Hematopoietic multipotent progenitor cell treated with erythropoietin and hydrocortisone succinate and interleukin-3 and kit ligand, for 4 days (in vitro differentiated cells): ENCODE results near the gene SPRY1.

ENCODE experiments used
- DNase-seq: peaks from one replicate; pipeline ENCODE4 v3.0.0-alpha.2; 2015

SPRY1 gene

DNA sequence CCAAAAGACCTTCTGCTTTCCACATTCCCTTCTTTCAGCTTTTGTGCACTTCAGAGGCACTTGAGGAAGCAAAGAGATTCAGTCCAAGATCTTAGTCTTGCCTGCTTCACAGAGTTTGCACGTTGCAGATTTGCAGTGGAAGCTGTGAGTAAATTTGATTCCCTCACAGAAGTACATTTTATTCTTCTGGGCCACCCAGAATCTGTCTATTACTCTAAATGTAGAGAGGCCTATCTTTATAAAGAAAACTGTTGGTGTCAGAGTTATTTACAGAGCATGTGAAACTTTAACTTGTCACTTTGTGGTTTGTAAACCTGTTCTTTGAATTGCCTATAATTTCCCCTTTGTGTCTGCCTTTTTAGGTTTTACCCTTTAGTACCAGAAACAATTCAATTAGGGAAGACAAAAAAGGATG lies 15.5 kb downstream of the SPRY1 start:
- peak; percentile 31 for DNase-seq

DNA sequence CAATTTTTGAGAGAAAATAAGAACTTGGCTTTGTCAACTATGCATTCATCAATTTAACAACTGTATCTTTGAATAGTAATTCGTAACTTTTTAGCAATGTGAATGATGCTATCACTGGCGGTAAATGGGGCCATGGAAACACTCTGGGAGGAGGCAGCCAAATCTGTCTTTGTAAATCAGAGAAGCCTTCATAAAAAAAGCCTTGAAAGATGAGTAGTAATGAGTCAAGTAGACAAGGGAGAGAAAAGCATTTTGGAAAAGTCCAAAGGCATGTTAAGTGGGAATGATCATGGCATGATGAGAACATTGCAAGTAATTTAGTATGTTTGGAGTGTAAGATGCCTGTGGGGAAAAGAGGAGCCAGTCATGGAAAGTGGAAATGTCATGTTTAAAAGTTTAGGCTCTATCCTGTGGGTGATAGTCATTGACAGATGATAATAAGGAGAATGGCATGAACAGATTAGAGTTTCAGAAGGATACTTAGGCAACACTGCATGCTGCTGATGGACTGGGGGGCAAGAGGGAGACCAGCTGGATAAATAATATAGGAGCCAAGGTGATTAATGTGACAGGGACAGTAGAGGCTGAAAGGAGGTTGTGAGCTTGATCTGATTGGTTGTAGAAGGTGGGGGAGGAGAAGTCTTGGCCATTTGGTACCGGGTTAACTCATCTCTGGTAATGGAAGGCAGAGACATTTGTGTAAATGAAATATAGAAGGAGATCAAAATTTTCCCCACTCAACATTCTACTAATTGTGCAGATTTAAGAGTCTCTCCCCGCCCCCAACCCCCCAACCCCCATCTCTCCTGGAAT lies 16.3 kb downstream of the SPRY1 start:
- DNase-seq, result no peak

DNA sequence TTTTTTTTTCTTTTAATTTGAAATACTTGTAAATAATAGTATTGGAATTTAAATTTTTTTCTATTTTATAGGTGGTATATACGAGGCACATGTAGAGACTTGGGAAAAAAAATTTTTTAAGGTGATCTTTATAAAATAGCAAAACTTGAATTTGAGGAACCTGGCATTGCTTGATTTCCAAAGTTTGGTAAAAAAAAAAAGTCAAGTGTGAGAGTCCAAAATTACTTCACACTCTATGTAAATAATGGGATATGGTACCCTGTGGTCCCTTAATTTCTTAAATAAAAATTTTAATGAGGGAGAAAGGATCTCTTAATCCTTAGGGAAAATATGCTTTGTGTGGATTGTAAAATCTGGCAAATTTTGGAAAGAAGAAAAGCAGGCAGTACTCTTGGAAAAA lies 19.0 kb downstream of the SPRY1 start:
- DNase-seq, result no peak

DNA sequence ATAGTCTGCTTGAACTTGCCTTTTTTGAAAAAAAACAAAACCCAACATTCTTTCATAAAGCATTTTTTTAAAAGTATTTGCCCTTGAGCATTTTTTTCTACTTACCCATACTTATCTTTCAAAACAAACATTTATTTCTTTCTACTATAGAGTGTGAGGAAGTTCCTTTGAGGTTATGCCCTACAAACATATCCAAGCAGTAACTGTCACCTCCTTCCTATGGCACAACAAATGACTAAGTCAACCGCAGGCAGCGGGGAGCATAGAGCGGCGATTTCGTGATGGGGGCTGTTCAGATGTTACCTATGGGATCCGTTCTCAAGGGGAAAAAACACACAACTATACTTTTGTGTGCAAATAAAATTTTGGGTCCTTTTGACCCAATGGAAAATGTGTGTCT lies 19.4 kb downstream of the SPRY1 start:
- DNase-seq, result peak; percentile 93

DNA sequence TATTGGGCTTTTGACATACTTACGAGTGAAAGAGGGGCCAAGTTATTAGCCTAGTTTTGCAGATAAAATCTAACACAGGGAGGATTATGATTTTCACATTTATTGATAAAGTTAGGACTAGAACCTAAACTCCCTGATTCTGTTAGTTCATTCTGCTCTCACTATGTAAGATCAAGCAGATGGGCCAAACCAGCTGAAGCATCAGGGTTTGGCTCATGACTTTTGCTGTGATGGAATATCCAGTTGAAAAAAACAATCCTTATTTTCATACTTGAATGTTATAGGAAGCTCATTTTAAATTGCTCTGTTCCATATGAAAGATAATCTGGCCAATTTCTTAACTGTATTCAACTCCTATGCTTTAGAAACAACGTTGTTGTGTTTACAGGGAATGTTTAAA lies 21.2 kb downstream of the SPRY1 start:
- no peak for DNase-seq

DNA sequence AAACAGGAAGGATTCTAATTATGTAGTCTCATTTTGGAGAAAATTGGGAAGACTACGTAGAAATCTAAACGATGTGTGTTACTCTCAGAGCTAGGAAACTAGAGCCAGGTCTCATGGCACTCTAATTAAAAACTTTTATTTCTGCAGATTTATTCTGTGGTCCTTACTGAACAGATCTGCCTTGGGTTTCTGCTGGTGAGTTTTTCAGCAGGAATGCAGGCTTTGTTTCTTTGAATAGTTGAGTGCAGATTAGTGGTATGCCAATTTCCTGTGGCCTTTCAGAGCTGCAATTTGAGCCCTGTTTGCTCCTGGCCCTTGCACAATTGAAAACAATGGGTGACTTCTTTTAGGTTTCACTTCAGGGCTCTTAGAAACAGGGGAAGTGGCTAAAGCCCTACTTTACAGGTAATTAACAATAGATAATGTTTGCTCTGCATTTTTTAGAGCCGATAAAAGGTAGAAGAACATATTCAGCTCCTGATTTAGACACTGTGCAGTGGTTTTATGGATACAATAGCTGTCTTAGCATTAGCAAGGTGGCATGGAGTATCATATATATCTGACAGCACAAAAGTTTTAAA lies 21.8 kb downstream of the SPRY1 start:
- DNase-seq, result peak; percentile 69

DNA sequence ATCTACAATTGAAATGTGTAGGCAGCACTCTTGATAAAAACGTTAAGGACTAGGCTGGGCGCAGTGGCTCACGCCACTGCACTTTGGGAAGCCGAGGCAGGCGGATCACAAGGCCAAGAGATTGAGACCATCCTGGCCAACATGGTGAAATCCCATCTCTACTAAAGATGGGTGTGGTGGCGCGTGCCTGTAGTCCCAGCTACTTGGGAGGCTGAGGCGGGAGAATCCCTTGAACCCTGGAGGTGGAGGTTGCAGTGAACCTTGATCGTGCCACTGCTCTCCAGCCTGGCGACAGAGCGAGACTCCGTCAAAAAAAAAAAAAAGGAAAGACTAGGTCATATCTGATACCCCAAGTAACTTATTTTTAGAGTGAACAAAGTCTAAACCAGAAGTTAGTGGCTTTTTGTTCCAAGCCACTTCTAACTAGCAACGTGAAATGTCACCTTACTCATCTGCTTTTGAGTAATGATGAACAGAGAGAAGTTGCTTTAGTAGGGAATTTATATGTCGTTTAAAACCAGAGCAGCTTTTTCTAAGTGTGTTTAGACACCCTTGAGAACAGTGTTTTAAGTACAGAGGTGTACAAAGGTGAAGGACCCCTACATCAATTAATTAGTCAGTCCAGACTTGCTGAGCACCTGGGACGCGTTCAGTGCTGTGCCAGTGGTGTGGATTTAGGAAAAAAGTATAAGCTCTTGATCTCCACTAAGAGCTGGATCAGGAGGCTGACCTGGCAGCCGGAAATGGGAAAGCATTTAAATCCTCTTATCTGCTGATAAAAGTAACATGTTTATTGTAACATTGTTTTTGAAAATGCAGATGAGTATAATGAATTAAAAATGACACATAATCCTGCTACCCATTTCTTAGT lies 23.5 kb downstream of the SPRY1 start:
- peak; percentile 34 for DNase-seq

DNA sequence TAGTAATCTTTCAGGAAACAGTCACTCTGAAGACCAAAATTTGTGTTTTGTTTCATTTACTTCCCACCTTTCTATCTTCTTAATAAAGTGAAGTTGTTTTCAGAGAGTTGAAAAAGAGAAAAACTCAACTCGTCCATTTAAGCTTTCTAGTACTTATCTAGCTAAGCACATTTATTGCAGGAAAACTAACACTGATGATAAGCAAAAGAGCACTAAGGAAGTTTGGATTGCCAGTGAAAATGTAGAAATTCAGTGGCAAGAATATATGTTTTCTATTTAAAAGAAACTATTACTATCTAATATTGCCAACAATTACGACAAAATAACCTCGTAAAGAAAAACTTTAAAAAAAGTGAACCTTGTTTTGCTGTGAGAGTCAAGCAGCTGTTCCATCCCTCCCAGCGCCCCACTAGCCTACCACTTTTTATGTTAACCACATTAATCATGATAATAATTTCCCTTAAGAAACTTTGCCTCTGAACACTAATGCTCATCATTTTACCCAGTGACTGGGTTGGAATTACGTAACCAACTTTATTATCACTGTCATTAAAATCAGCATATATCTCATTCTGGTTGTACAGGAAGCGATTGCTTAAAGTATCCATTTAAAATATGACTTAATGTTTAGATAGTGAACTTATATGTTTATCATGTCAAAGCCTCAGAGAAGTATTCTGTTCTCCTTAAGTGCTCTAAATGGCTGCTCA lies 24.8 kb downstream of the SPRY1 start:
- peak; percentile 92 for DNase-seq

DNA sequence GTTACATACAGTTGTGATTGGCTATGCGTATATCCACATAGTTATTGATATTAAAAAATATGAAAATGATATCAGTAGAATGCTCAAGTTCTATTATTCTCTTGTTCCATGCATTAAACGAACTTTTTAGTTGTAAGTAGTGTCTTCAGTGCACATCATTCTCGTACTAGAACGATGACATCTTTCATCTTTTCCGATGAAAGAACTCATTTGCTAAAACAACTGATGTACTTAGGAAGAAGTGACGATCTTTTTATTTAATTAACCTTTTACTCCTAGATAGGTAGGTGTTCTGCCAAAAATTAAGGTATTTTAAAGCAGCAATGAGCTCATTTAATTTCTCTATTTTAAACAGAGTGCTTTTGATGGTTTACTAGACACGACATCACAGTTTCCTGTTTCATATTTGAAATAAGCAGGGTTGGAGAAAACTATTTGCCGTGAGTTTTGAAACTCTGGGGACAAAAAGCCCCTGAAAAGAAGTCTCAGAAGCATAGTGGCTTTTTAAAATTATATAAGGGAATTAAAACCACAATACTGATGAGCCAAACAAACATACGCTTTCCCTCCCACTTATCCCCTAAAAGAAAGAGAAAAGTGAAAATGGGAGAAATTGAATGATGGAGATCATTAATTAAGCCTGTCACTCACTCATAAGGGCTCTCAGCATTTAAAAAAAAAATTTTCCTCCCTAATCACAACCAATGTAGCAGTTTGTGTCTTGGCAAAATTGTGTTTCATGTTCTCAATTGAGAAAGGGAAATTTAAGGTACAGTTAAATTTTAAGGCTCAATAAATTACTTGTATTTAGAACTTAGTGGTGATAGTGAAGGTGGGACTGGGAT lies 25.6 kb downstream of the SPRY1 start:
- DNase-seq, result no peak

DNA sequence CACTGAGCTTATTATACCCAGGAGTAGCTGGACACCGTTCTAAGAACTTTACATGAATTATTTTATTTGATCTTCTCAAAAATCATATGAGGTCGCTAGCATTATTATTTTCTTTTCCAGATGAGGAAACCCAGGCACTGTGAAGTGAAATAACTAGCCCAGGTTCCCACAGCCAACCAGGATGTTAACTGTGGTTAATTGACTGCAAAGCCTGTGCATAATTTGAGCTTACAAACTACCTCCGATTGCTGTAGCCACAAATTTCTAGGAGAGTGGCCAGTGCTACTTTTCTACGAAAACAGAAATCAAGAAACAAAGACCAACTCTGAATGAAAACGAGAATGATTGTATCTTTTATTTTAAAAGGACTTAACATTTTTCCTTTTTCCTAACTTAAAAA lies 27.2 kb downstream of the SPRY1 start:
- no peak for DNase-seq

DNA sequence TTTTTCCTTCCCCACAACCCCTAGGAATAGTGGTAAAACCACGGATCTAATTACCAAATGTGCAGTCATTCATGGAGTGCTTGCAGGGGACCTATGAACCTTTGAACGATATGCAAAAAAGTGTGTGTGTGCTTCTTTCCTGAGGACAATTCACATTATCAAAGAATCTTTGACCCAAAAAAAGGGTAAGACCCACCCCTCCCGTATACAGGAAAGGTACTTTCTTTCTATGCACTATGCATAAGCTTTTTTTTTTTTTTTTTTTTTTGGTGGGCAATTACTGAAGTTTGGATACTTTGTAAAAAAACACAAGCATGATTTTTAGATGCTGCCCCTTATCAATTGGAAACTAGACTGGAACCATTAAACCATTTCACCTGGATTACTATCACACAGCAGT lies 31.4 kb downstream of the SPRY1 start:
- no peak for DNase-seq

DNA sequence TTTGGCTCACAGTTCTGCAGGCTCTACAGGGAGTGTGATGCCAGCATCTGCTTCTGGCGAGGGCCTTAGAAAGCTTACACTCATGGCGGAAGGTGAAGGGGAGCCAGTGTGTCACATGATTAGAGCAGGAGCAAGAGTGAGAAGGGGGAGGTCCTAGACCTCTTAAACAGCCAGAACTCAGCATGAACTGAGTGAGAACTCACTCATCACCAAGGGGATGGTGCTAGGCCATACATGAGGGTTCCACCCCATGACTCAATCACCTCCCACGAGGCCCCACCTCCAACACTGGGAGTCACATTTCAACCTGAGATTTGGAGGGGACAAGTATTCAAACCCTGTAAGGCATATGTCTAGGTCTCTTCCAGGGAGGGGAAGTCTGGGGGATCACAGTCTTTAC lies 33.4 kb downstream of the SPRY1 start:
- DNase-seq, result no peak

DNA sequence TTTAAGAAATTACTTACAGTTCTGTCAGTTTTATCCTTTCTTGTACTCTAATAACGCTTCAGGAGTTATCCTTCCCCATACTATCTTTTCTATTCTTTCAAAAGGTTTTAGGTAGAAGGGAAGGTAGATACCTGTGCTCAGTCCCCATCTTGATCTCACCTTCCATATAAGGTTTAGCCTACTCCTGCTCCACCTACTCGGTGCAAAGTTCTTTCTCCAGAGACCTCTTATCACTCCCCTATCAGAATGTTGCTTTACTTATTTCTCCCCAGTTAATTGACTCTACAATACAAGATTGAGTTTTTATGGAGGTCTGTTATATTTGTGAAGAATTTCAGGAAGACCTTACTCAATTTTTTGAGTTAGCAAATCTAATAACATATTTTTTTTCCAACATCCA lies 33.9 kb downstream of the SPRY1 start:
- DNase-seq, result no peak

DNA sequence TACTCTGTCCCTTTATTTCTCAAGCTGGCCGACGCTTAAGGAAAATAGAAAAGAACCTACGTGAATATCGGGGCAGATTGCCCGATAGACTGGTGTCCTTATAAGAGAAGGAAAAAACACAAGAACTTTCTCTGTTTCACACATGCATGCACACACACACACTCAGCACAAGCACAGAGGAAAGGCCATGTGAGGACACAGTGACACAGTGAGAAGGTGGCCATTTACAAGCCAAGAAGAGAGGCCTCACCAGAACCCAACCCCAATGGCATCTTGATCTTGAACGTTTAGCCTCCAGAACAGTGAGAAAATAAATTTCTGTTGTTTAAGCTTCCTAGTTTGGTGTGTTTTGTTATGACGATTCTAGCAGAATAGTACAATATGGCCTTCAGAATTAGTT lies 37.0 kb downstream of the SPRY1 start:
- no peak for DNase-seq

DNA sequence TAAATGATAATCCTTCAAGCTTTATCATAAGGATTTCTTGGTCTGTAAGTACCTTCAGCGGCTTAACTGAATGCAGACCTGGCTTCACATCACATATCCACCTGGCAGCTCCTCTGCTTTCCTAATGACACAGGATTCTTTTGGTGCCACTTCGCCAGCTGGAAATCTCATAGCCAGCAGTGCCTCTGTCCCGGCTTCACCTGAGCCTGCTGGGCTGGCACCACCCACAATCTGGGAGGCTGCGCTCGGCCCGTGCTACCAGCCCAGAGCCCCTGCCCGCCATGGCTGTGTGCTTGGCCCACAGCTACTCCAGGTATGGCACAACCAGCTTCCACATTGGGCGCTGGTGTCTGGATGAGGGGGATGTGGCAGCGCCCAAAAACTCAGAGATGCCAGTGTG lies 37.4 kb downstream of the SPRY1 start:
- DNase-seq, result no peak

DNA sequence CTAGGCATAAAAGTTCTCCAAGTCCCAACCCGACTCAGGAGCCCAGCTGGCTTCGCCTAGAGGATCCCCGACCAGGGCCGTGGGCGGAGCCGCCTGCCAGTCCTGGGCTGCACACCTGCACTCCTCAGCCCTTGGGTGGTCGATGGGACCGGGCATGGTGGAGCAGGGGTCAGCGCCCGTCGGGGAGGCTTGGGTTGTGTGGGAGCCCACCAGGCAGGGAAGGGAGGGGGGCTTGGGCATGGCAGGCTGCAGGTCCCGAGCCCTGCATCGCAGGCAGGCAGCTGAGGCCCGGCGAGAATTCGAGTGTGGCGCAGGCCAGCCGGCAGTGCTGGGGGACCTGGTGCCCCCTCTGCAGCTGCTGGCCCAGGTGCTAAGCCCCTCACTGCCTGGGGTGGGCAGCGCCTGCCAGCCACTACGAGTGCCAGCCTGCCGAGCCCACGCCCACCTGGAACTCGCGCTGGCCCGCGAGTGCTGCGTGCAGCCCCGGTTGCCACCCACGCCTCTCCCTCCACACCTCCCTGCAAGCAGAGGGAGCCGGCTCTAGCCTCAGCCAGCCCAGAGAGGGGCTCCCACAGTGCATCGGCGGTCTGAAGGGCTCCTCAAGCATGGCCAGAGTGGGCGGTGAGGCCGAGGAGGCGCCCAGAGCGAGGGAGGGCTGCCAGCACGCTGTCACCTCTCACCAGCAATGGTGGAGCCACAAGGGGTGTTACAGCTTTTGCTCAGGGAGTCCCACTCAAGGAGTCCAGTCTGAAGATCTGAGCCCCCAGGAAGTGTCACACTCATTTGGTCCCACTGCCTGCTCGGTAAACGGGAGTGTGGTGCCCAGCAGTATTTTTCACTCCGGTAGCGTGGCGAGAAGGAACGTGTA lies 38.9 kb downstream of the SPRY1 start:
- no peak for DNase-seq

DNA sequence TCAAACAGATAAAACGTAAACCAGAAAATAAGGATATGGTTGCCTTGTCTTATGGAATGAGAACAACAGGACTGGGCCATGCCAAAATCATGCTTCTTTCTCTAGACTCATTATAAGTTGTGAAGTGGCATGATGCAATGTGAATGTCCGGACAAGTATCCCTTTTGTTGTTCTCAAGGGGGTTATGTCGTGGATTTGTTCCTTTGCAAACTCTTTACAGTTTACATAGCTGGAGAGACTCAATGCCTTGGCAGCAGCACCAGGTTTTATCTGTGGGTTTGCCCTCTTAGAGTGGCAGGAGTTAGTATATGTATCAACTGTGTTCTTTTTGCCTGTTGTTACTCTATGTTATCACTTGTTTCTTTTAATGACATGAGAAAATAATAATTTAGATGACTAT lies 41.4 kb downstream of the SPRY1 start:
- DNase-seq, result no peak

DNA sequence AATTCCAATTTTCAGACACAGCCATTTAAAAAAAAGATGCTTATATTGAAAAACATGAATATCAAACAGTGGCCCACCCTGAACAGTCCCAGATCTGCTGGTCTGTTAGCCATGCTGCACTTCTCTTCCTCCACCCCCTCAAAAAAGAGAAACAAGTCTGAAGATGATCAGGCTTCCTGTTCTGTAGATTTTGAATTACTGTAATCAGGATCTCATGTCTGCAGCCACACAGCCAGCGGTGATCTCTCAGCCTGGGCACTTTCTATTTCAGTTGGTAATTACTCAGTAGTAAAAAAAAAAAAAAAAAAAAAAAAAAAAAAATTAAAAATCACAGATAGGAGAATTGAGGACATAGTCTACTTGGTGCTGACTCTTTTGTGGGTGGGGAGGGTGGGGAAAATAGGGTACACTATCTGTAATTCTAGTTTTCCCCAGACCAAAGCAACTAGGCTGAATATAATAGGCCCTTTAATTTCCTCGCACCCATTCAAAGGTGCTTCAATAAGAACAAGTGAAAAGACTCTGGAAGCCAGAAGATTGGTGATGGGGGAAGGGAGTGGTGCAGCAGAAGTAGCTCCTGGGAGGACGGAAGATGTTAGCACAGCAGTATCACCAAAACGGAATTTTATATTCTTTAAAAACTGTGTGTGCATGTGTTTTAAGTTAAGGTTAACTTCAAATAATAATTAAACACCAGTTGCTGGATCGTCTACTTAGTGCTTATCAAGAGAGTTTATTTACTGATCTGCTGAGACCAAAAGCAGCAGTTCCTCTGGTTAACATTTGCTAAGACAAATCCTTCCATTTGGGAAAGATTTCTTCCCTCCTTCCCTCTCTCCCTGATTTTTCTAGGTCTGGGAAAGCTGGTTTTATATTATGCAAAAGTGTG lies 47.0 kb downstream of the SPRY1 start:
- DNase-seq, result peak; percentile 84

DNA sequence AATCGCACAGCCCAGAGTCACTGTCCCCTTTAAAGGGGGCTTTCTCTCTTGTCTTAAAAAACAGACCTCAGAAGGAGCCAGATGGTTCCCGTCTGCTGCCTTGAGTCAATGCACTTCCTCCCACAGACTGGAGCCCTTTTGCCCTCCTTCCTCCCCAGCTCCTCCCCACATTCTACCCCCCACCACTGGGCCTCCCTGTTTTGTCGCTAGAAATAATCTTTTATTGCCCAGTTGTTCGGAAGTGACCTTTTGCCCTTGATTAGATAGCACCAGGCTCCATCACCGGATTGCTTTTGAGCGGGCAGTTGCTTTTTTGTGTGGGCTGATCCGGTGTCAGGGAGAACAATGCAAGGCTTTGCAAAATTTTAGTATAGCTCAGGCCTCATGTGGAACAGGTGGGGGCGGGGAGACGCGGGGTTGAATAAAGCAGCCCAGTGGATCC lies 47.7 kb downstream of the SPRY1 start:
- DNase-seq, result peak; percentile 94

DNA sequence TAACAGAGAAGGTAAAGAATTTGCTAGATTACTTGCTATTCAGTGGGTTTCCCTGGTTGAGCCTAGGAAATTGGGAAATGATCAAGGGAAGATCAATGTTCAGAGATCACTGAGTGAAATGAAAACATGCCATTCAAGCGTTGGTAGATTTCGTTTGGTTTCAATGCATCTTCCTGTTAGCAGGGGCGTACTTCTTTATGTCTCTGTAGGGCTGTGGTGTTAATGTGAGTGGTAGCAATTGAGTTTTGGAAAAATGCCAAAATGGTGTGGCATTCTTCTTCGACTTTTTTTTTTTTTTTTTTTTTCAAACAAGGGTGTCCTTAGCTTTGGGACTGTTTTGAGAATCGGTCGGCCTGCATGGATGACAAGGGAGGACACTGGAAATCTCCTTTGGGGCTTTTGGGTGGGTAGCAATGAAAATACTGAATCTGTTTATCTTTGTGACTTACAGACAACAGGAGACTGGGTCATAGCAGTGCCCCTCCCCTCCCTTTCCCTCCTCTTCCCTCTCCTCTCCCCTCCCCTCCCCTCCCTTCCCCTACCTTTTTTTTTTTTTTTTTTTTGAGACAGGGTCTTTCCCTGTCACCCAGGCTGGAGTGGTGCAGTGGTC lies 50.4 kb downstream of the SPRY1 start:
- DNase-seq, result peak; percentile 47
